ENCODE data around the gene MEMO1. TPM values are rescaled to one million over a fixed set of nuclear protein-coding genes. Genes with fewer than 3 reads are reported as not detected.

The MEMO1 gene
- total and polyA plus RNA-seq, 9 of the 15 experiments (the other 6 are each of a cell fraction or from before 2014, with no cell fraction given): 22.1 to 87.7 (median 61.2) TPM

DNA sequence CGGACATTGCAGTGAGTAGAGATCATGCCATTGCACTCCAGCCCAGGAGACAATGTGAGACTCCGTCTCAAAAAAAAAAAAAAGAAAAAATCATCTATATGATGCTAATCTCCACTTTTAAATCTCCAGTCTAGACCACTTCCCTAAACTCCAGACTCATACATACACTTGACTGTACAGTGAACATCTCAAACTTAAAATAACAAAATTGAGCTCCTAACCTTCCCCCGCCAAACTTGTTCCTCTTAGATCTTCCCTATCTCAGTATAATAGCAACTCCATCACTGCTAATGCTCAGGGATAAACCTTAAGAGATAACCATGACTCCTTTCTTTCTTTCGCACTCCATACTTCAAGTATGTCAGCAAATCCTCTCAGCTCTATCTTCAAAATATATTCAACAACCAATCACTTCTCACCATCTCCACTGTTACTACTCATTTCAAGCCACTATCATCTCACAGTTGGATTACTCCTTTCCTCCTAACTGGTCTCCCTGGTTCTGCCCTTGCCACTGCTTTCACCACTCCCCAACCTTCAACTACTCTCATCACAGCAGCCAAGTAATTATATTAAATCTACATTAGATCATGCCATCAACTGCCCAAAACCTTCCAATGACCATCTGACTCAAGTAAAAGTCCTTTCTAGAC lies 12.0 kb downstream of the MEMO1 start:
- POLR2A ChIA-PET: interaction anchor here (0.8 to 1.1 kb wide), 5 partner anchors 10 to 167 kb away, joined by 3 to 4 read pairs (median 4); partner anchors contain the start of gene SLC30A6
- CTCF ChIA-PET (ENCODE audit: low intra/inter-chr PET ratio): no interaction called here
- no peak overlapping the region for H3K4me2 ChIP-seq (ENCODE audit: insufficient read depth, low read length)
- no peak overlapping the region for H3K27ac ChIP-seq (ENCODE audit: extremely low read depth, low read depth, low read length)
- BruUV-seq (replicated peaks): no TSS peak
- intact Hi-C loops (cut with micrococcal nuclease): no loop called here
- no peak overlapping the region for H3K9ac ChIP-seq (ENCODE audit: insufficient read depth in 1 of 2, low read depth in 2 of 2, low read length in 2 of 2)
- no peak overlapping the region for H2AFZ ChIP-seq (ENCODE audit: low read depth, low read length)
- 45% methylated on average over 3 of the region's 4 CpGs for WGBS (ENCODE audit: insufficient coverage, low coverage, missing lambda C conversion rate)
- peak; percentile 41 for ATAC-seq
- DNase-seq (ENCODE audit: extremely low read depth in 1 of 4, low spot score in 3 of 4): no peak
- no peak for FAIRE-seq
- no peak overlapping the region for H3K4me3 ChIP-seq
- no peaks in the 10 kb centered on the region for H3K9me3 ChIP-seq (replicated peaks; ENCODE audit: control insufficient read depth, insufficient read depth, low read depth, low read length)
- H3K4me1 ChIP-seq (replicated peaks in 1 of 2; ENCODE audit: control insufficient read depth in 2 of 2, insufficient read depth in 2 of 2, low read length in 2 of 2): peaks cover 11 to 17% of the 10 kb centered on the region in 2 experiments; a peak in 4 of 5 replicates
- H4K20me1 ChIP-seq (replicated peaks; ENCODE audit: control insufficient read depth, insufficient read depth, low read length): peaks cover 7% of the 10 kb centered on the region; the same call in 1 of the 2 replicates
- H3K79me2 ChIP-seq (ENCODE audit: control insufficient read depth, insufficient read depth, low read length): peaks cover 93% of the 10 kb centered on the region
- no peaks in the 10 kb centered on the region for H3K27me3 ChIP-seq (ENCODE audit: control insufficient read depth in 2 of 2, insufficient read depth in 2 of 2, low read length in 2 of 2)
- in situ Hi-C loops (cut with MboI): no loop called here
- H3K9me1 ChIP-seq (ENCODE audit: control insufficient read depth, insufficient read depth, low read length): no peaks in the 10 kb centered on the region
- H3K36me3 ChIP-seq (ENCODE audit: control insufficient read depth, insufficient read depth, low read length): peaks cover 5% of the 10 kb centered on the region; the same call in 2 of the 3 replicates
- TF ChIP-seq, protein P1, sequence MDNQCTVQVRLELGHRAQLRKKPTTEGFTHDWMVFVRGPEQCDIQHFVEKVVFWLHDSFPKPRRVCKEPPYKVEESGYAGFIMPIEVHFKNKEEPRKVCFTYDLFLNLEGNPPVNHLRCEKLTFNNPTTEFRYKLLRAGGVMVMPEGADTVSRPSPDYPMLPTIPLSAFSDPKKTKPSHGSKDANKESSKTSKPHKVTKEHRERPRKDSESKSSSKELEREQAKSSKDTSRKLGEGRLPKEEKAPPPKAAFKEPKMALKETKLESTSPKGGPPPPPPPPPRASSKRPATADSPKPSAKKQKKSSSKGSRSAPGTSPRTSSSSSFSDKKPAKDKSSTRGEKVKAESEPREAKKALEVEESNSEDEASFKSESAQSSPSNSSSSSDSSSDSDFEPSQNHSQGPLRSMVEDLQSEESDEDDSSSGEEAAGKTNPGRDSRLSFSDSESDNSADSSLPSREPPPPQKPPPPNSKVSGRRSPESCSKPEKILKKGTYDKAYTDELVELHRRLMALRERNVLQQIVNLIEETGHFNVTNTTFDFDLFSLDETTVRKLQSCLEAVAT (IDR thresholded peaks at IDR 0.05): no peak
- TF ChIP-seq, protein P2, sequence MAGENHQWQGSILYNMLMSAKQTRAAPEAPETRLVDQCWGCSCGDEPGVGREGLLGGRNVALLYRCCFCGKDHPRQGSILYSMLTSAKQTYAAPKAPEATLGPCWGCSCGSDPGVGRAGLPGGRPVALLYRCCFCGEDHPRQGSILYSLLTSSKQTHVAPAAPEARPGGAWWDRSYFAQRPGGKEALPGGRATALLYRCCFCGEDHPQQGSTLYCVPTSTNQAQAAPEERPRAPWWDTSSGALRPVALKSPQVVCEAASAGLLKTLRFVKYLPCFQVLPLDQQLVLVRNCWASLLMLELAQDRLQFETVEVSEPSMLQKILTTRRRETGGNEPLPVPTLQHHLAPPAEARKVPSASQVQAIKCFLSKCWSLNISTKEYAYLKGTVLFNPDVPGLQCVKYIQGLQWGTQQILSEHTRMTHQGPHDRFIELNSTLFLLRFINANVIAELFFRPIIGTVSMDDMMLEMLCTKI (IDR thresholded peaks at IDR 0.05; ENCODE audit: partially characterized antibody): no peak
- TF ChIP-seq, protein P3, sequence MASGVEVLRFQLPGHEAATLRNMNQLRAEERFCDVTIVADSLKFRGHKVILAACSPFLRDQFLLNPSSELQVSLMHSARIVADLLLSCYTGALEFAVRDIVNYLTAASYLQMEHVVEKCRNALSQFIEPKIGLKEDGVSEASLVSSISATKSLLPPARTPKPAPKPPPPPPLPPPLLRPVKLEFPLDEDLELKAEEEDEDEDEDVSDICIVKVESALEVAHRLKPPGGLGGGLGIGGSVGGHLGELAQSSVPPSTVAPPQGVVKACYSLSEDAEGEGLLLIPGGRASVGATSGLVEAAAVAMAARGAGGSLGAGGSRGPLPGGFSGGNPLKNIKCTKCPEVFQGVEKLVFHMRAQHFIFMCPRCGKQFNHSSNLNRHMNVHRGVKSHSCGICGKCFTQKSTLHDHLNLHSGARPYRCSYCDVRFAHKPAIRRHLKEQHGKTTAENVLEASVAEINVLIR (CRISPR knock-in tag; IDR thresholded peaks at IDR 0.05): no peak
- no peak for TF ChIP-seq TCFL5 (CRISPR knock-in tag; conservative IDR thresholded peaks at IDR 0.05)
- TF ChIP-seq NCOA2 (IDR thresholded peaks at IDR 0.05; ENCODE audit: partially characterized antibody in 2 of 2): no peak
- no peak for TF ChIP-seq IRF2 (CRISPR knock-in tag; IDR thresholded peaks at IDR 0.05)
- no peak for TF ChIP-seq HEY1 (CRISPR knock-in tag; IDR thresholded peaks at IDR 0.05; ENCODE audit: borderline replicate concordance)
- TF ChIP-seq, protein P4, sequence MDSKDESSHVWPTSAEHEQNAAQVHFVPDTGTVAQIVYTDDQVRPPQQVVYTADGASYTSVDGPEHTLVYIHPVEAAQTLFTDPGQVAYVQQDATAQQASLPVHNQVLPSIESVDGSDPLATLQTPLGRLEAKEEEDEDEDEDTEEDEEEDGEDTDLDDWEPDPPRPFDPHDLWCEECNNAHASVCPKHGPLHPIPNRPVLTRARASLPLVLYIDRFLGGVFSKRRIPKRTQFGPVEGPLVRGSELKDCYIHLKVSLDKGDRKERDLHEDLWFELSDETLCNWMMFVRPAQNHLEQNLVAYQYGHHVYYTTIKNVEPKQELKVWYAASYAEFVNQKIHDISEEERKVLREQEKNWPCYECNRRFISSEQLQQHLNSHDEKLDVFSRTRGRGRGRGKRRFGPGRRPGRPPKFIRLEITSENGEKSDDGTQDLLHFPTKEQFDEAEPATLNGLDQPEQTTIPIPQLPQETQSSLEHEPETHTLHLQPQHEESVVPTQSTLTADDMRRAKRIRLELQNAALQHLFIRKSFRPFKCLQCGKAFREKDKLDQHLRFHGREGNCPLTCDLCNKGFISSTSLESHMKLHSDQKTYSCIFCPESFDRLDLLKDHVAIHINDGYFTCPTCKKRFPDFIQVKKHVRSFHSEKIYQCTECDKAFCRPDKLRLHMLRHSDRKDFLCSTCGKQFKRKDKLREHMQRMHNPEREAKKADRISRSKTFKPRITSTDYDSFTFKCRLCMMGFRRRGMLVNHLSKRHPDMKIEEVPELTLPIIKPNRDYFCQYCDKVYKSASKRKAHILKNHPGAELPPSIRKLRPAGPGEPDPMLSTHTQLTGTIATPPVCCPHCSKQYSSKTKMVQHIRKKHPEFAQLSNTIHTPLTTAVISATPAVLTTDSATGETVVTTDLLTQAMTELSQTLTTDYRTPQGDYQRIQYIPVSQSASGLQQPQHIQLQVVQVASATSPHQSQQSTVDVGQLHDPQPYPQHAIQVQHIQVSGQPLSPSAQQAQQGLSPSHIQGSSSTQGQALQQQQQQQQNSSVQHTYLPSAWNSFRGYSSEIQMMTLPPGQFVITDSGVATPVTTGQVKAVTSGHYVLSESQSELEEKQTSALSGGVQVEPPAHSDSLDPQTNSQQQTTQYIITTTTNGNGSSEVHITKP (IDR thresholded peaks at IDR 0.05; ENCODE audit: partially characterized antibody): peak; percentile 67
- TF ChIP-seq ZNF324 (CRISPR knock-in tag; IDR thresholded peaks at IDR 0.05): no peak
- no peak for TF ChIP-seq STAT5A (IDR thresholded peaks at IDR 0.05; ENCODE audit: borderline replicate concordance, low read length)
- TF ChIP-seq CBX1 (IDR thresholded peaks at IDR 0.05; ENCODE audit: low read depth): no peak
- no peak for TF ChIP-seq TEAD4 (IDR thresholded peaks at IDR 0.05; ENCODE audit: low read length)
- no peak for TF ChIP-seq TEAD4 (CRISPR knock-in tag; IDR thresholded peaks at IDR 0.05; ENCODE audit: borderline replicate concordance)
- no peak for TF ChIP-seq PRMT5 (CRISPR knock-in tag; IDR thresholded peaks at IDR 0.05)
- TF ChIP-seq HDAC8 (tag; IDR thresholded peaks at IDR 0.05): no peak
